Neuronal stem cell (in vitro differentiated cells): ENCODE results near the gene TMEM79.
A peak's percentile ranks its signal among the peaks of the same experiment; 100 is the strongest.

Experiments used
- DNase-seq: peaks from one replicate; pipeline ENCODE4 v3.0.0-alpha.2; 2013; ENCODE audit warnings: low spot score
- H2AFZ ChIP-seq: one replicate; pipeline ENCODE4 v1.6.1; 2013; ENCODE audit warnings: mild to moderate bottlenecking, low read length, inconsistent platforms
- H2AK5ac ChIP-seq: 2 replicates; pipeline ENCODE4 v1.6.1; 2013; ENCODE audit warnings: low read depth, mild to moderate bottlenecking, inconsistent platforms, low read length, moderate library complexity, mixed read lengths
- H2BK120ac ChIP-seq: 2 replicates; pipeline ENCODE4 v1.6.1; 2013; ENCODE audit warnings: low read depth, mild to moderate bottlenecking, inconsistent platforms, low read length, moderate library complexity, mixed read lengths
- H2BK12ac ChIP-seq: one replicate; pipeline ENCODE4 v1.6.1; 2013; ENCODE audit warnings: low read length, inconsistent platforms
- H2BK15ac ChIP-seq: 2 replicates; pipeline ENCODE4 v1.6.1; 2013; ENCODE audit warnings: mild to moderate bottlenecking, low read length, inconsistent platforms, mixed read lengths
- H2BK5ac ChIP-seq: one replicate; pipeline ENCODE4 v1.6.1; 2013; ENCODE audit warnings: inconsistent platforms, mild to moderate bottlenecking, low read length, moderate library complexity
- H3K14ac ChIP-seq: one replicate; pipeline ENCODE4 v1.6.1; 2013; ENCODE audit warnings: low read length, inconsistent platforms
- H3K18ac ChIP-seq: 2 replicates; pipeline ENCODE4 v1.6.1; 2013; ENCODE audit warnings: low read length, inconsistent platforms
- H3K23ac ChIP-seq: 2 replicates; pipeline ENCODE4 v1.6.1; 2013; ENCODE audit warnings: low read depth, mild to moderate bottlenecking, mixed read lengths, low read length, inconsistent platforms; ENCODE audit not compliant: poor library complexity
- H3K27ac ChIP-seq: replicated peaks from 3 replicates; pipeline ENCODE4 v1.5.1; 2013; ENCODE audit warnings: low read length, inconsistent platforms
- H3K27me3 ChIP-seq, 3 experiments: 2 replicates each; pipeline ENCODE4 v1.6.1; 2013; ENCODE audit warnings: low read length in 3 of 3, mild to moderate bottlenecking in 2 of 3, inconsistent platforms in 1 of 3, low read depth in 1 of 3, mixed read lengths in 1 of 3, moderate library complexity in 1 of 3; ENCODE audit not compliant: control insufficient read depth in 3 of 3, insufficient read depth in 3 of 3
- H3K36me3 ChIP-seq, 2 donors: replicated peaks in 1 of 2; 2 replicates each; pipeline ENCODE4 v1.6.1; 2013; ENCODE audit warnings: low read length in 2 of 2; ENCODE audit not compliant: control insufficient read depth in 2 of 2, insufficient read depth in 2 of 2
- H3K4ac ChIP-seq: 2 replicates; pipeline ENCODE4 v1.6.1; 2013; ENCODE audit warnings: inconsistent platforms, mild to moderate bottlenecking, low read length, moderate library complexity
- H3K4me1 ChIP-seq, 2 donors: 1 replicate in 1 of 2; 2 replicates in 1 of 2; pipeline ENCODE4 v1.6.1; 2013; ENCODE audit warnings: low read length in 2 of 2, low read depth in 1 of 2; ENCODE audit not compliant: control insufficient read depth in 2 of 2, insufficient read depth in 1 of 2
- H3K4me2 ChIP-seq: one replicate; pipeline ENCODE4 v1.6.1; 2013; ENCODE audit warnings: mild to moderate bottlenecking, low read length, inconsistent platforms; ENCODE audit not compliant: insufficient read depth, poor library complexity, severe bottlenecking
- H3K4me3 ChIP-seq, 2 donors: 2 replicates each; pipeline ENCODE4 v1.5.1; 2013; ENCODE audit warnings: low read length in 2 of 2, mild to moderate bottlenecking in 2 of 2, inconsistent platforms in 1 of 2, moderate library complexity in 1 of 2
- H3K79me1 ChIP-seq: one replicate; pipeline ENCODE4 v1.6.1; 2013; ENCODE audit warnings: low read depth, mild to moderate bottlenecking, inconsistent platforms, low read length, moderate library complexity
- H3K9ac ChIP-seq: one replicate; pipeline ENCODE4 v1.6.1; 2013; ENCODE audit warnings: mild to moderate bottlenecking, low read depth, low read length, inconsistent platforms; ENCODE audit not compliant: poor library complexity
- H3K9me3 ChIP-seq, 2 donors: replicated peaks in 1 of 2; 2 replicates each; pipeline versions ENCODE3 to v1.6.1; 2013; ENCODE audit warnings: low read length in 2 of 2, mild to moderate bottlenecking in 2 of 2, inconsistent platforms in 1 of 2, low read depth in 1 of 2, mixed read lengths in 1 of 2, moderate library complexity in 1 of 2; ENCODE audit not compliant: control insufficient read depth in 2 of 2, insufficient read depth in 1 of 2
- H4K8ac ChIP-seq: one replicate; pipeline ENCODE4 v1.6.1; 2013; ENCODE audit warnings: low read depth, mild to moderate bottlenecking, inconsistent platforms, low read length, moderate library complexity
- H4K91ac ChIP-seq: one replicate; pipeline ENCODE4 v1.6.1; 2013; ENCODE audit warnings: low read length, low read depth, mild to moderate bottlenecking, inconsistent platforms; ENCODE audit not compliant: poor library complexity
- WGBS, 2 donors: extraction: QIAGEN DNeasy Blood & Tissue Kit; methylation state at CpG; one replicate each; pipeline ENCODE4 v1.1.7; 2013; ENCODE audit warnings: missing lambda C conversion rate in 2 of 2, mixed read lengths in 1 of 2; ENCODE audit not compliant: insufficient read length in 2 of 2, insufficient replicate concordance in 1 of 2; ENCODE audit errors: extremely low coverage in 2 of 2; 5-methylcytosine and 5-hydroxymethylcytosine counted together

Gene TMEM79

GRCh38 chr1:156279837-156280236 is 4.3 kb upstream of the TMEM79 start:
- Histone ChIP-seq H3K23ac (no peak overlapping the region), H3K4me1 (peaks cover 11 to 12% of the 10 kb centered on the region in 2 donors), H3K9ac (no peak overlapping the region), H3K27ac (no peak overlapping the region), H4K91ac (no peak overlapping the region), H3K14ac (no peak overlapping the region), H3K4me2 (no peak overlapping the region), H3K4ac (no peak overlapping the region), H3K36me3 (peaks cover 37 to 56% of the 10 kb centered on the region in 2 donors), H2BK12ac (no peak overlapping the region), H2AFZ (no peak overlapping the region), H2BK15ac (no peak overlapping the region), H3K9me3 (no peaks in the 10 kb centered on the region), H3K4me3 (no peak overlapping the region), H4K8ac (no peak overlapping the region), H2BK120ac (no peak overlapping the region), H2BK5ac (no peak overlapping the region), H3K18ac (no peak overlapping the region), H2AK5ac (no peak overlapping the region), H3K27me3 (no peaks in the 10 kb centered on the region), H3K79me1 (peaks cover 7% of the 10 kb centered on the region)
- WGBS, 2 donors = no CpG with 5 or more reads among the region's 3 CpGs
- no peak for DNase-seq

- Histone ChIP-seq H3K4me1 (peaks cover 11 to 12% of the 10 kb centered on the region in 2 donors), H2BK15ac (no peak overlapping the region), H3K4me3 (peak overlapping the region in 1 of 2 donors; percentile 84), H3K27me3 (no peaks in the 10 kb centered on the region), H2BK120ac (no peak overlapping the region), H3K9ac (no peak overlapping the region), H3K79me1 (peaks cover 7% of the 10 kb centered on the region), H3K14ac (no peak overlapping the region), H4K91ac (no peak overlapping the region), H3K36me3 (peaks cover 28 to 47% of the 10 kb centered on the region in 2 donors), H2AFZ (no peak overlapping the region), H3K23ac (no peak overlapping the region), H4K8ac (no peak overlapping the region), H3K27ac (no peak overlapping the region), H3K9me3 (no peaks in the 10 kb centered on the region), H3K4me2 (no peak overlapping the region), H2BK12ac (no peak overlapping the region), H3K4ac (no peak overlapping the region), H3K18ac (no peak overlapping the region), H2AK5ac (no peak overlapping the region), H2BK5ac (no peak overlapping the region)
- WGBS, 2 donors = no CpG with 5 or more reads among the region's 8 CpGs
- no peak for DNase-seq
These were observed 2.8 kb upstream of the TMEM79 start for GRCh38 chr1:156281281-156281680.

DNA sequence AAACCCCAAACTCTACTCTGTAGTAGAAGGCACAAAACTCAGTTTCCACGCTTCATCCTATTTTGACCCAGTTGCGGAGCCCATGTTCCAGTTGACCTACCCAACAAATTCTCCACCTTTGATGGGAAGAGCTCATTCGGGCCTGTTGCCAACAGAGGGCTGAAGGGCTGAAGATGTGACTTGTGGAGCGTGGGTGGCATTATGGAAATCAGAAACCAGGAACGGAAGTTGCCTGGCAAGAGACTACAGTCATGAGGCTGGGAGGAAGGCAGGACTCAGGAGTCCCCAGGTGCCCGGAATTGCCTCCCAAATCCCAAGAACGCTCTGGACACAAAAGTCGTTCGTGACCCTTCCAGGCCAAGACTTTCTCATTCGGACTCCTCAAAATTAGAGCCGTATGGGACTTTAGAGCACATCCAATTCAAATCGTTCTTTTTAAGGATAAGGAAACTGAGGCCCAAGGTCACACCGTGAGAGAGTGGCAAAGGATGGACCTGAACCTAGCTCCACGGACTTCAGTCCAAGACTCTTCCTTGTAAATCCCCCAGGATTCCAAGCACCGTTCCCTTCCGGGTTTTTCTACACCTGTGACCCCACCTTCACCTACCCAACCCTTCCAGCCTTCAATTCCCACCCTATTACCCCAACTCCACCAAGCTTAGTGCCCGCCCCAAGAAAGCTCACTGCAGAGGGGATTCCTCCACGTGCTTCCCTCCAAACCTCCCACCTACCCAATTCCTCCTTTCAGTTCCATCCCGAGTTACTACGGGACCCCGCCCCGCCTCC is 2.2 kb upstream of the TMEM79 start:
- Histone ChIP-seq H2BK12ac (no peak overlapping the region), H3K18ac (no peak overlapping the region), H3K79me1 (peaks cover 7% of the 10 kb centered on the region), H2BK5ac (peak overlapping the region; percentile 31), H3K4ac (no peak overlapping the region), H3K9ac (peak overlapping the region; percentile 97), H3K4me1 (peaks cover 11 to 12% of the 10 kb centered on the region in 2 donors), H2AFZ (peak overlapping the region; percentile 96), H2BK15ac (no peak overlapping the region), H3K4me3 (peak overlapping the region; percentile 84 to 90), H3K27ac (no peak overlapping the region), H4K91ac (no peak overlapping the region), H3K36me3 (peaks cover 23 to 41% of the 10 kb centered on the region in 2 donors), H2BK120ac (no peak overlapping the region), H3K23ac (no peak overlapping the region), H3K27me3 (no peaks in the 10 kb centered on the region), H3K14ac (no peak overlapping the region), H2AK5ac (no peak overlapping the region), H4K8ac (no peak overlapping the region), H3K9me3 (no peaks in the 10 kb centered on the region), H3K4me2 (peak overlapping the region; percentile 64)
- DNase-seq = no peak
- WGBS, 2 donors = no CpG with 5 or more reads among the region's 22 CpGs

- Histone ChIP-seq H2AK5ac (no peak within 1 kb of the TSS), H3K27me3 (no peaks in the 10 kb centered on the region), H3K18ac (peak within 1 kb of the TSS; percentile 98), H3K4me2 (peak within 1 kb of the TSS; percentile 64), H2BK120ac (no peak within 1 kb of the TSS), H3K9me3 (no peaks in the 10 kb centered on the region), H2BK15ac (no peak within 1 kb of the TSS), H3K9ac (peak within 1 kb of the TSS; percentile 97), H2BK5ac (peak within 1 kb of the TSS; percentile 31), H3K4ac (no peak within 1 kb of the TSS), H2BK12ac (no peak within 1 kb of the TSS), H3K4me1 (peaks cover 11 to 12% of the 10 kb centered on the region in 2 donors), H4K91ac (no peak within 1 kb of the TSS), H3K4me3 (peak within 1 kb of the TSS; percentile 84 to 90), H2AFZ (peak within 1 kb of the TSS; percentile 96), H3K79me1 (peaks cover 7% of the 10 kb centered on the region), H3K27ac (peak within 1 kb of the TSS; percentile 49), H3K23ac (peak within 1 kb of the TSS; percentile 98), H3K14ac (peak within 1 kb of the TSS; percentile 95), H4K8ac (peak within 1 kb of the TSS; percentile 19), H3K36me3 (peaks cover 18 to 34% of the 10 kb centered on the region in 2 donors)
- WGBS, 2 donors = no CpG with 5 or more reads among the region's 50 CpGs
- DNase-seq = peak; percentile 97
These were observed 1.5 kb upstream of the TMEM79 start, which contains the start of gene SMG5 for GRCh38 chr1:156282479-156283222. Gene SMG5 (minus strand): TSS chr1:156282825. CDS start chr1:156282680, 145 bp downstream.
